Measurements from ENCODE around the gene RALGAPA2.

GRCh38 chr20:20423117-20423516, 289.3 kb downstream of the RALGAPA2 start:
- TF ChIP-seq FOXM1 (IDR thresholded peaks at IDR 0.05; ENCODE audit: borderline replicate concordance) (no peak), SP1 (IDR thresholded peaks at IDR 0.05) (no peak), SUZ12 (IDR thresholded peaks at IDR 0.05) (no peak), TARDBP (IDR thresholded peaks at IDR 0.05) (no peak), FOXA1 (IDR thresholded peaks at IDR 0.05) (no peak), CTBP1 (IDR thresholded peaks at IDR 0.05; ENCODE audit: borderline replicate concordance) (no peak), HDGF (IDR thresholded peaks at IDR 0.05; ENCODE audit: borderline replicate concordance) (no peak), FOXK2 (IDR thresholded peaks at IDR 0.05) (no peak), NFRKB (IDR thresholded peaks at IDR 0.05) (no peak), LEF1 (IDR thresholded peaks at IDR 0.05; ENCODE audit: borderline replicate concordance) (no peak)
